PC-3 (cell line): ENCODE results near the gene CORO2B.

Source experiments
- CTCF ChIP-seq: fragments of 300-600 bp; sonication (generic); conservative IDR thresholded peaks from 2 replicates; pipeline ENCODE4 v1.5.1; 2017; ENCODE audit warnings: antibody characterized with exemption, low read depth, mild to moderate bottlenecking, low read length
- EZH2 ChIP-seq: fragments of 300-600 bp; sonication (generic); IDR thresholded peaks from one replicate; pipeline ENCODE4 v1.6.1; 2017; ENCODE audit warnings: antibody characterized with exemption, mild to moderate bottlenecking, low read length; ENCODE audit not compliant: unreplicated experiment

GRCh38 chr15:68653031-68653635, 74.3 kb downstream of the CORO2B start:
- TF ChIP-seq CTCF (no peak), EZH2 (no peak)
